H1 (cell line): Measurements from ENCODE around the gene NEURL1B. TPM values are rescaled to one million over a fixed set of nuclear protein-coding genes. Genes with fewer than 3 reads are reported as not detected.

Experiments
- CHD2 ChIP-seq: IDR thresholded peaks from 2 replicates; pipeline ENCODE4 v1.6.1; 2012; ENCODE audit warnings: low read length, improper control_type of control experiment
- CTCF ChIP-seq, 3 experiments: IDR thresholded peaks; 1 replicate in 2 of 3; 2 replicates in 1 of 3; pipeline versions ENCODE4 v1.5.1 to v1.6.1; 2011; ENCODE audit warnings: low read length in 3 of 3, mild to moderate bottlenecking in 3 of 3, inconsistent platforms in 2 of 3, low read depth in 1 of 3, moderate library complexity in 1 of 3; ENCODE audit not compliant: insufficient read depth in 1 of 3; ENCODE audit errors: control extremely low read depth in 1 of 3
- GABPA ChIP-seq: IDR thresholded peaks from 2 replicates; pipeline ENCODE4 v1.6.1; 2011; ENCODE audit warnings: mild to moderate bottlenecking, low read length, moderate library complexity, borderline replicate concordance; ENCODE audit not compliant: insufficient read depth
- HDAC2 ChIP-seq, 2 experiments: fragments of 300-600 bp in 1 of 2; sonication (generic) in 1 of 2; IDR thresholded peaks; 2 replicates each; pipeline ENCODE4 v1.6.1; 2011 to 2012; ENCODE audit warnings: low read depth in 2 of 2, low read length in 2 of 2, mild to moderate bottlenecking in 2 of 2, moderate library complexity in 2 of 2, borderline replicate concordance in 1 of 2, inconsistent platforms in 1 of 2
- KDM1A ChIP-seq: fragments of 200-600, 300-600 bp; sonication (generic); IDR thresholded peaks from 2 replicates; pipeline ENCODE4 v1.7.1; 2016; ENCODE audit warnings: mild to moderate bottlenecking, low read length, borderline replicate concordance
- POLR2AphosphoS5 ChIP-seq: IDR thresholded peaks from 2 replicates; pipeline ENCODE4 v1.6.1; 2011; ENCODE audit warnings: low read depth, low read length
- RAD21 ChIP-seq, 2 experiments: IDR thresholded peaks in 1 of 2; conservative IDR thresholded peaks in 1 of 2; 2 replicates each; pipeline ENCODE4 v1.6.1; 2011; ENCODE audit warnings: low read depth in 2 of 2, low read length in 2 of 2, improper control_type of control experiment in 1 of 2, inconsistent platforms in 1 of 2, mild to moderate bottlenecking in 1 of 2, moderate library complexity in 1 of 2
- RNF2 ChIP-seq: fragments of 200-900, 300-1000 bp; sonication (generic); IDR thresholded peaks from 2 replicates; pipeline ENCODE4 v1.7.1; 2016; ENCODE audit warnings: borderline replicate concordance, low read depth, mild to moderate bottlenecking, antibody characterized with exemption, low read length; ENCODE audit not compliant: poor library complexity, severe bottlenecking; ENCODE audit errors: missing control alignments
- SP2 ChIP-seq: IDR thresholded peaks from 2 replicates; pipeline ENCODE4 v1.6.1; 2012; ENCODE audit warnings: mild to moderate bottlenecking, low read length, inconsistent platforms
- TBP ChIP-seq: IDR thresholded peaks from 2 replicates; pipeline ENCODE4 v1.6.1; 2011; ENCODE audit warnings: low read depth, low read length, improper control_type of control experiment
- polyA plus RNA-seq, 7 experiments: library from polyadenylated mRNA; depleted of rRNA in 3 of 7; stranded (reverse) in 5 of 7; unstranded in 2 of 7; fragments of >200 nt in 5 of 7; fragments of 200-250 nt in 2 of 7; gene quantifications; 1 replicate in 5 of 7; 2 replicates in 1 of 7; 4 replicates in 1 of 7; pipeline versions ENCODE4 v1.2.1 to v1.2.3, GENCODE V29; 2011 to 2013; ENCODE audit warnings: missing spikeins in 2 of 7, mixed read lengths in 2 of 7
- total RNA-seq: library from RNA; stranded (reverse); fragmentation: NEBNext Ultra II Directional; extraction: Animal tissue kit (Norgen Biotek cat#: 25700); gene quantifications from 2 replicates; pipeline ENCODE4 v1.2.1, GENCODE V29; 2021

NEURL1B gene
- total and polyA plus RNA-seq, 2 of the 8 experiments (the other 6 are each of a cell fraction or from before 2014, with no cell fraction given): 3.3 to 6.1 TPM

- TF ChIP-seq HDAC2 (IDR thresholded peaks at IDR 0.05; ENCODE audit: borderline replicate concordance in 1 of 2, low read depth in 2 of 2, low read length in 2 of 2): no peak
- TF ChIP-seq RAD21 (IDR thresholded peaks at IDR 0.05 in 1 of 2, conservative IDR thresholded peaks at IDR 0.05 in 1 of 2; ENCODE audit: low read depth in 2 of 2, low read length in 2 of 2): no peak
- TF ChIP-seq TBP: no peak
- no peak for TF ChIP-seq GABPA
- no peak for TF ChIP-seq POLR2AphosphoS5
- no peak for TF ChIP-seq SP2
- no peak for TF ChIP-seq RNF2
- no peak for TF ChIP-seq CTCF (IDR thresholded peaks at IDR 0.05; ENCODE audit: control extremely low read depth in 1 of 3, insufficient read depth in 1 of 3, low read depth in 1 of 3, low read length in 3 of 3)
- TF ChIP-seq KDM1A: no peak
- no peak for TF ChIP-seq CHD2
Observed at GRCh38 chr5:172722327-172722815, 81.3 kb downstream of the NEURL1B start (continued).
